Endothelial cell of umbilical vein (primary cell): ENCODE data around the gene CBLN3.

ENCODE experiments used
- EZH2 ChIP-seq: IDR thresholded peaks from 2 replicates; pipeline ENCODE4 v1.6.1; 2012; ENCODE audit warnings: borderline replicate concordance, low read depth, mild to moderate bottlenecking, moderate library complexity, low read length, inconsistent platforms; ENCODE audit not compliant: severe bottlenecking
- FOS ChIP-seq: IDR thresholded peaks from 2 replicates; pipeline ENCODE4 v1.6.1; 2011; ENCODE audit warnings: mild to moderate bottlenecking, low read length, moderate library complexity, borderline replicate concordance; ENCODE audit not compliant: insufficient read depth
- POLR2A ChIP-seq: IDR thresholded peaks from 2 replicates; pipeline ENCODE4 v1.6.1; 2012; ENCODE audit warnings: low read depth, mild to moderate bottlenecking, control low read depth, low read length
- TF ChIP-seq, protein P1 (sequence below), 2 donors: IDR thresholded peaks; 1 replicate in 1 of 2; 2 replicates in 1 of 2; pipeline ENCODE4 v1.5.1; 2011; ENCODE audit warnings: low read length in 2 of 2, mild to moderate bottlenecking in 2 of 2, moderate library complexity in 2 of 2, control low read depth in 1 of 2, inconsistent platforms in 1 of 2, low read depth in 1 of 2; ENCODE audit not compliant: insufficient read depth in 1 of 2; ENCODE audit errors: extremely low read depth in 1 of 2
- TF ChIP-seq, protein P2 (sequence below): IDR thresholded peaks from 2 replicates; pipeline ENCODE4 v1.6.1; 2011; ENCODE audit not compliant: insufficient read depth, insufficient read length

DNA sequence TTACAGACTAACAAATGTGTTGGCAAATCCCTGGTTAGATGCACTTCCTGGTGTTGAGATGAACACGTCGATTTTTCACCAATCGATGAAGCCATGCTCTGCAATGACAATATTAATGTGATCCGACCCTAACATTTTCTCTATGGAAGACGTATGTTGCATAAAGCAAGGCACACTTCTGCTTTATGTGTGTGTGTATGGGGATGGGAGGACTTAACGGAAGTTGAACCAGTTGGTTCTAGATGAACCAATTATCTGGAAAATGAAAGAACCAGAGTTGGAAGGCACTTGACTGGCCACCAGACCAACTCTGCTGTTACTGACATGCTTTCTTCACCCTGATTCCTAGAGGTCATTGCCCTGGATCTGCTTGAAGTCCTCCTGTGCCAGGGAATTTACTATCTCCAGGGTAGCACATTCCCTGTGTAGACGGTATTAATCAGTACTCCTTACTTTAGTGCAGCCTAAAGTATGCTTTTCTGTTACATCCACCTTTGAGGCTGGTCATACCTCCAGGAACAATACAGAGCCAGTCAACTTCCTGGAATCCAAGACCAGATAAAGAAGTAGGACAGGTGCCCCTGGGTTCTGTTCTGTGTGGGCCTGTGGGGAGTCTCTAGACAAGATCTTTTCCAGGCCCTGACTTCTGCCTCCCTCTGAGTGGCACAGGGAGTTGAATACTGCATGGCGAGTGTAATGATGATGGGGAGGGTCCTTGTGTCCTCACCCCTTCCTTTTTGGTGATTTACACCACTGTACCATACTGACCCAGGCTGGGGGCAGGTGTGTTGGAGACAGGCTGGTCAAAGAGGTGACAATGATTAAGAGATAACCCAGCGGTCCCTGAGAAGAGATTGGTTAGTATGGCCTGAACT is 9.0 kb upstream of the CBLN3 start:
- TF ChIP-seq, protein P1, sequence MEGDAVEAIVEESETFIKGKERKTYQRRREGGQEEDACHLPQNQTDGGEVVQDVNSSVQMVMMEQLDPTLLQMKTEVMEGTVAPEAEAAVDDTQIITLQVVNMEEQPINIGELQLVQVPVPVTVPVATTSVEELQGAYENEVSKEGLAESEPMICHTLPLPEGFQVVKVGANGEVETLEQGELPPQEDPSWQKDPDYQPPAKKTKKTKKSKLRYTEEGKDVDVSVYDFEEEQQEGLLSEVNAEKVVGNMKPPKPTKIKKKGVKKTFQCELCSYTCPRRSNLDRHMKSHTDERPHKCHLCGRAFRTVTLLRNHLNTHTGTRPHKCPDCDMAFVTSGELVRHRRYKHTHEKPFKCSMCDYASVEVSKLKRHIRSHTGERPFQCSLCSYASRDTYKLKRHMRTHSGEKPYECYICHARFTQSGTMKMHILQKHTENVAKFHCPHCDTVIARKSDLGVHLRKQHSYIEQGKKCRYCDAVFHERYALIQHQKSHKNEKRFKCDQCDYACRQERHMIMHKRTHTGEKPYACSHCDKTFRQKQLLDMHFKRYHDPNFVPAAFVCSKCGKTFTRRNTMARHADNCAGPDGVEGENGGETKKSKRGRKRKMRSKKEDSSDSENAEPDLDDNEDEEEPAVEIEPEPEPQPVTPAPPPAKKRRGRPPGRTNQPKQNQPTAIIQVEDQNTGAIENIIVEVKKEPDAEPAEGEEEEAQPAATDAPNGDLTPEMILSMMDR (IDR thresholded peaks at IDR 0.05; ENCODE audit: extremely low read depth in 1 of 2, insufficient read depth in 1 of 2, low read depth in 1 of 2, low read length in 2 of 2), result no peak
- TF ChIP-seq POLR2A (no peak), EZH2 (no peak), FOS (no peak)
- TF ChIP-seq, protein P2, sequence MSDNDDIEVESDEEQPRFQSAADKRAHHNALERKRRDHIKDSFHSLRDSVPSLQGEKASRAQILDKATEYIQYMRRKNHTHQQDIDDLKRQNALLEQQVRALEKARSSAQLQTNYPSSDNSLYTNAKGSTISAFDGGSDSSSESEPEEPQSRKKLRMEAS, result no peak
